ENCODE measurements around the gene DOCK2.

- TF ChIP-seq CTCF (IDR thresholded peaks at IDR 0.05) (no peak), EZH2 (IDR thresholded peaks at IDR 0.05; ENCODE audit: borderline replicate concordance, insufficient read depth, low read depth, low read length, poor library complexity, severe bottlenecking) (no peak)
Observed at GRCh38 chr5:169663537-169663936, 26.5 kb downstream of the DOCK2 start.
